Esophagus mucosa (tissue), 1 donor: ENCODE data around the gene PIGBOS1. TPM values are rescaled to one million over a fixed set of nuclear protein-coding genes. Genes with fewer than 3 reads are reported as not detected.
"Not testable (repeated sequence)": the region's sequence is repeated elsewhere in the genome, so short reads cannot be mapped to it uniquely, and the experiment has no call there.

ENCODE experiments used
- ATAC-seq: fragments of 200-7000 bp; cut with Tn5 transposase; one replicate; pipeline ENCODE4 v1.9.1; 2020
- total RNA-seq: library from RNA; stranded (reverse); gene quantifications from one replicate; pipeline ENCODE4 v1.2.4, GENCODE V29; 2023
- donor health status: DM: yes; HTN: yes; CAD: no.

PIGBOS1 gene
- 4.5 TPM for total RNA-seq

- ATAC-seq, result peak; percentile 94
Measured at GRCh38 chr15:55318588-55319494, at the start of gene PIGBOS1, which contains the start of gene PIGB. TSS of gene PIGBOS1 (minus strand) at chr15:55319123. CDS start at chr15:55317792, 1,331 bp downstream. TSS of gene PIGB (plus strand) at chr15:55319222. CDS start at chr15:55319251, 29 bp downstream.

GRCh38 chr15:55366981-55367380 lies 48.1 kb upstream of the PIGBOS1 start:
- ATAC-seq, result no peak

GRCh38 chr15:55362641-55363040 lies 43.7 kb upstream of the PIGBOS1 start:
- no peak for ATAC-seq

- ATAC-seq, result no peak
Measured at GRCh38 chr15:55361048-55361447, 42.1 kb upstream of the PIGBOS1 start.

GRCh38 chr15:55360256-55360655 lies 41.3 kb upstream of the PIGBOS1 start:
- no peak for ATAC-seq

GRCh38 chr15:55358471-55358870 lies 39.5 kb upstream of the PIGBOS1 start:
- no peak for ATAC-seq

- ATAC-seq, result no peak
Measured at GRCh38 chr15:55357774-55358173, 38.9 kb upstream of the PIGBOS1 start.

- ATAC-seq, result no peak
Measured at GRCh38 chr15:55356985-55357585, 38.2 kb upstream of the PIGBOS1 start.

GRCh38 chr15:55353025-55353424 lies 34.1 kb upstream of the PIGBOS1 start:
- ATAC-seq, result no peak

- ATAC-seq, result no peak
Measured at GRCh38 chr15:55349282-55349681, 30.4 kb upstream of the PIGBOS1 start.

GRCh38 chr15:55348281-55348778 lies 29.4 kb upstream of the PIGBOS1 start:
- ATAC-seq, result no peak

- ATAC-seq, result peak; percentile 81
Measured at GRCh38 chr15:55344206-55344605, 25.3 kb upstream of the PIGBOS1 start.

GRCh38 chr15:55343168-55343567 lies 24.2 kb upstream of the PIGBOS1 start:
- no peak for ATAC-seq

GRCh38 chr15:55337160-55337559 lies 18.2 kb upstream of the PIGBOS1 start:
- ATAC-seq, result no peak

- peak; percentile 62 for ATAC-seq
Measured at GRCh38 chr15:55334997-55335396, 16.1 kb upstream of the PIGBOS1 start.

GRCh38 chr15:55334371-55334770 lies 15.4 kb upstream of the PIGBOS1 start:
- no peak for ATAC-seq

GRCh38 chr15:55327387-55327786 lies 8.5 kb upstream of the PIGBOS1 start:
- no peak for ATAC-seq

GRCh38 chr15:55322467-55322866 lies 3.5 kb upstream of the PIGBOS1 start:
- ATAC-seq, result no peak

- no peak for ATAC-seq
Measured at GRCh38 chr15:55320963-55321362, 2.0 kb upstream of the PIGBOS1 start.

GRCh38 chr15:55320238-55320550 lies 1.3 kb upstream of the PIGBOS1 start:
- ATAC-seq, result no peak

GRCh38 chr15:55319537-55320237 lies 764 bp upstream of the PIGBOS1 start:
- ATAC-seq, result peak; percentile 39

- ATAC-seq, result not testable (repeated sequence)
Measured at GRCh38 chr15:55302801-55303200, 16.1 kb downstream of the PIGBOS1 start.

GRCh38 chr15:55297315-55297714 lies 21.6 kb downstream of the PIGBOS1 start:
- no peak for ATAC-seq
